H1 (cell line): ENCODE data around the gene PCDH9. TPM values are rescaled to one million over a fixed set of nuclear protein-coding genes. Genes with fewer than 3 reads are reported as not detected.

Source experiments
- CTCF ChIA-PET: fragments of 300-600 bp; sonication (Branson Sonifier 250); formaldehyde crosslinking; loops from one replicate; lab custom pipeline; 2021; ENCODE audit not compliant: partially characterized antibody; lab: Charles Lee
- POLR2A ChIA-PET: fragments of 300-600 bp; sonication (Branson Sonifier 250); formaldehyde crosslinking; loops from one replicate; lab custom pipeline; 2021; ENCODE audit warnings: inconsistent platforms; ENCODE audit not compliant: partially characterized antibody; lab: Charles Lee
- DNase-seq, 2 experiments: peaks; one replicate each; pipeline versions ENCODE4 v3.0.0 to v3.0.0-alpha.2; 2010 to 2022; ENCODE audit warnings: low spot score in 2 of 2, low read depth in 1 of 2, mixed read lengths in 1 of 2
- FAIRE-seq: peaks from 2 replicates; lab custom pipeline; 2011; peaks lifted over from hg19 to GRCh38; lab: Jason Lieb, UNC
- H2AFZ ChIP-seq: 2 replicates; pipeline ENCODE4 v1.8.1; 2012; ENCODE audit warnings: low read length, inconsistent platforms
- H2AK5ac ChIP-seq: 2 replicates; pipeline ENCODE4 v1.6.1; 2013; ENCODE audit warnings: low read depth, low read length
- H2BK120ac ChIP-seq: replicated peaks from 2 replicates; pipeline ENCODE3; 2013; ENCODE audit warnings: low read depth, low read length, inconsistent platforms
- H2BK12ac ChIP-seq: 2 replicates; pipeline ENCODE4 v1.6.1; 2013; ENCODE audit warnings: low read depth, low read length
- H2BK15ac ChIP-seq: 2 replicates; pipeline ENCODE4 v1.6.1; 2013; ENCODE audit warnings: low read length
- H2BK20ac ChIP-seq: 2 replicates; pipeline ENCODE4 v1.6.1; 2013; ENCODE audit warnings: low read length
- H2BK5ac ChIP-seq: 2 replicates; pipeline ENCODE4 v1.6.1; 2013; ENCODE audit warnings: low read depth, low read length
- H3K14ac ChIP-seq: 2 replicates; pipeline ENCODE4 v1.6.1; 2013; ENCODE audit warnings: inconsistent platforms; ENCODE audit not compliant: insufficient read length
- H3K18ac ChIP-seq: 2 replicates; pipeline ENCODE4 v1.6.1; 2013; ENCODE audit warnings: low read length; ENCODE audit errors: extremely low read depth
- H3K23ac ChIP-seq: 2 replicates; pipeline ENCODE4 v1.6.1; 2013; ENCODE audit warnings: inconsistent platforms; ENCODE audit not compliant: insufficient read length
- H3K23me2 ChIP-seq: 2 replicates; pipeline ENCODE4 v1.6.1; 2013; ENCODE audit warnings: low read depth, low read length
- H3K27ac ChIP-seq: 2 replicates; pipeline ENCODE4 v1.6.1; 2011; ENCODE audit warnings: low read depth, low read length, inconsistent platforms
- H3K27me3 ChIP-seq, 4 experiments: replicated peaks in 1 of 4; 1 replicate in 1 of 4; 2 replicates in 3 of 4; pipeline versions ENCODE4 v1.6.1 to v1.8.1; 2011 to 2013; ENCODE audit warnings: low read length in 3 of 4, mild to moderate bottlenecking in 3 of 4, inconsistent platforms in 2 of 4, mixed read lengths in 2 of 4, moderate library complexity in 1 of 4; ENCODE audit not compliant: control insufficient read depth in 3 of 4, insufficient read depth in 3 of 4; ENCODE audit errors: extremely low read depth in 1 of 4
- H3K36me3 ChIP-seq, 4 experiments: 2 replicates each; pipeline versions ENCODE4 v1.6.1 to v1.8.1; 2011 to 2013; ENCODE audit warnings: mild to moderate bottlenecking in 4 of 4, low read length in 3 of 4, moderate library complexity in 2 of 4, control low read depth in 1 of 4, inconsistent platforms in 1 of 4; ENCODE audit not compliant: insufficient read depth in 4 of 4, control insufficient read depth in 2 of 4
- H3K4ac ChIP-seq: replicated peaks from 2 replicates; pipeline ENCODE3; 2013; ENCODE audit warnings: low read length, low read depth, mixed read lengths, inconsistent platforms; ENCODE audit not compliant: insufficient read length
- H3K4me1 ChIP-seq, 4 experiments: replicated peaks in 1 of 4; 1 replicate in 1 of 4; 2 replicates in 3 of 4; pipeline versions ENCODE4 v1.6.1 to v1.8.1; 2011 to 2013; ENCODE audit warnings: low read length in 3 of 4, inconsistent platforms in 2 of 4, mixed read lengths in 1 of 4; ENCODE audit not compliant: insufficient read depth in 4 of 4, control insufficient read depth in 3 of 4
- H3K4me2 ChIP-seq, 2 experiments: 2 replicates each; pipeline versions ENCODE4 v1.6.1 to v1.8.1; 2011 to 2013; ENCODE audit warnings: low read depth in 2 of 2, low read length in 2 of 2, control low read depth in 1 of 2, inconsistent platforms in 1 of 2, mild to moderate bottlenecking in 1 of 2; ENCODE audit not compliant: insufficient read depth in 1 of 2
- H3K4me3 ChIP-seq, 4 experiments: fragments of 200-600, 300-600 bp in 1 of 4; sonication (generic), shearing (Covaris generic), sonication (Bioruptor Twin) in 1 of 4; 2 replicates each; pipeline versions ENCODE4 v1.5.1 to v1.8.1; 2011 to 2016; ENCODE audit warnings: low read length in 4 of 4, low read depth in 3 of 4, control low read depth in 2 of 4, inconsistent platforms in 2 of 4, mild to moderate bottlenecking in 2 of 4, mixed read lengths in 1 of 4, moderate library complexity in 1 of 4; ENCODE audit not compliant: insufficient read depth in 2 of 4; ENCODE audit errors: extremely low read depth in 1 of 4
- H3K56ac ChIP-seq: replicated peaks from 2 replicates; pipeline ENCODE3; 2013; ENCODE audit warnings: low read depth, mild to moderate bottlenecking, mixed read lengths, low read length, inconsistent platforms; ENCODE audit not compliant: insufficient read length
- H3K79me1 ChIP-seq: 2 replicates; pipeline ENCODE4 v1.6.1; 2013; ENCODE audit warnings: low read depth, low read length, control low read depth
- H3K79me2 ChIP-seq, 2 experiments: 2 replicates each; pipeline versions ENCODE4 v1.6.1 to v1.8.1; 2012 to 2013; ENCODE audit warnings: low read length in 2 of 2, mild to moderate bottlenecking in 2 of 2, inconsistent platforms in 1 of 2; ENCODE audit not compliant: insufficient read depth in 2 of 2, control insufficient read depth in 1 of 2
- H3K9ac ChIP-seq, 4 experiments: replicated peaks in 1 of 4; 1 replicate in 1 of 4; 2 replicates in 3 of 4; pipeline versions ENCODE4 v1.6.1 to v1.8.1; 2011 to 2013; ENCODE audit warnings: low read depth in 3 of 4, low read length in 3 of 4, control low read depth in 2 of 4, mild to moderate bottlenecking in 2 of 4, moderate library complexity in 2 of 4, inconsistent platforms in 1 of 4; ENCODE audit errors: extremely low read depth in 1 of 4
- H3K9me3 ChIP-seq, 2 experiments: 2 replicates each; pipeline versions ENCODE4 v1.6.1 to v1.8.1; 2012 to 2013; ENCODE audit warnings: mild to moderate bottlenecking in 2 of 2, moderate library complexity in 2 of 2, control low read depth in 1 of 2, inconsistent platforms in 1 of 2, low read depth in 1 of 2, low read length in 1 of 2, mixed read lengths in 1 of 2; ENCODE audit not compliant: insufficient read depth in 2 of 2
- H4K20me1 ChIP-seq, 2 experiments: replicated peaks in 1 of 2; 2 replicates each; pipeline versions ENCODE3 to v1.8.1; 2011 to 2013; ENCODE audit warnings: inconsistent platforms in 2 of 2, low read length in 2 of 2, mild to moderate bottlenecking in 1 of 2; ENCODE audit not compliant: insufficient read depth in 2 of 2, control insufficient read depth in 1 of 2
- H4K5ac ChIP-seq: 2 replicates; pipeline ENCODE4 v1.6.1; 2013; ENCODE audit warnings: low read length, low read depth, mixed read lengths, inconsistent platforms; ENCODE audit not compliant: insufficient read length
- H4K8ac ChIP-seq: 2 replicates; pipeline ENCODE4 v1.8.0; 2013; ENCODE audit warnings: mild to moderate bottlenecking, moderate library complexity, low read length, inconsistent platforms; ENCODE audit not compliant: insufficient read depth; ENCODE audit errors: extremely low read depth
- H4K91ac ChIP-seq: replicated peaks from 2 replicates; pipeline ENCODE3; 2013; ENCODE audit warnings: low read length, mixed read lengths, inconsistent platforms; ENCODE audit not compliant: insufficient read length
- HDAC6 ChIP-seq: IDR thresholded peaks from one replicate; pipeline ENCODE4 v1.7.1; 2012; ENCODE audit warnings: low read depth, mild to moderate bottlenecking, inconsistent platforms, low read length, moderate library complexity
- POLR2AphosphoS5 ChIP-seq: IDR thresholded peaks from 2 replicates; pipeline ENCODE4 v1.6.1; 2011; ENCODE audit warnings: low read depth, low read length
- SIRT6 ChIP-seq: IDR thresholded peaks from one replicate; pipeline ENCODE4 v1.7.1; 2012; ENCODE audit warnings: low read length, inconsistent platforms
- YY1 ChIP-seq: IDR thresholded peaks from 2 replicates; pipeline ENCODE4 v1.6.1; 2011; ENCODE audit warnings: low read depth, mild to moderate bottlenecking, low read length
- WGBS, 2 experiments: shearing (Covaris generic) in 1 of 2; methylation state at CpG; one replicate each; pipeline versions ENCODE4 v1.1.6 to v1.1.7; 2013 to 2015; ENCODE audit warnings: low lambda C conversion rate in 2 of 2, mixed read lengths in 2 of 2, inconsistent platforms in 1 of 2, low coverage in 1 of 2, missing lambda C conversion rate in 1 of 2; ENCODE audit not compliant: insufficient replicate concordance in 2 of 2, insufficient coverage in 1 of 2, insufficient read length in 1 of 2; ENCODE audit errors: extremely low coverage in 1 of 2, missing lambda C conversion rate in 1 of 2; 5-methylcytosine and 5-hydroxymethylcytosine counted together
- polyA plus RNA-seq, 7 experiments: library from polyadenylated mRNA; depleted of rRNA in 3 of 7; stranded (reverse) in 5 of 7; unstranded in 2 of 7; fragments of >200 nt in 5 of 7; fragments of 200-250 nt in 2 of 7; gene quantifications; 1 replicate in 5 of 7; 2 replicates in 1 of 7; 4 replicates in 1 of 7; pipeline versions ENCODE4 v1.2.1 to v1.2.3, GENCODE V29; 2011 to 2013; ENCODE audit warnings: missing spikeins in 2 of 7, mixed read lengths in 2 of 7
- total RNA-seq: library from RNA; stranded (reverse); fragmentation: NEBNext Ultra II Directional; extraction: Animal tissue kit (Norgen Biotek cat#: 25700); gene quantifications from 2 replicates; pipeline ENCODE4 v1.2.1, GENCODE V29; 2021

Gene PCDH9
- total and polyA plus RNA-seq, 2 of the 8 experiments (the other 6 are each of a cell fraction or from before 2014, with no cell fraction given), result 0.12 to 0.60 TPM

- Histone ChIP-seq H2BK15ac (no peak overlapping the region), H3K23me2 (no peaks in the 10 kb centered on the region), H3K56ac (no peak overlapping the region), H2BK20ac (no peak overlapping the region), H2AFZ (no peak overlapping the region), H4K8ac (no peak overlapping the region), H3K79me2 (no peaks in the 10 kb centered on the region), H3K18ac (no peak overlapping the region), H2AK5ac (no peak overlapping the region), H3K14ac (no peak overlapping the region), H3K4ac (no peak overlapping the region), H2BK12ac (no peak overlapping the region), H3K9me3 (no peaks in the 10 kb centered on the region), H3K27ac (no peak overlapping the region), H3K27me3 (no peaks in the 10 kb centered on the region), H3K36me3 (no peaks in the 10 kb centered on the region), H4K5ac (no peak overlapping the region), H3K4me3 (no peak overlapping the region), H2BK120ac (no peak overlapping the region), H3K23ac (no peak overlapping the region), H3K79me1 (no peaks in the 10 kb centered on the region), H3K9ac (no peak overlapping the region), H2BK5ac (no peak overlapping the region), H4K20me1 (no peaks in the 10 kb centered on the region), H3K4me1 (no peaks in the 10 kb centered on the region), H4K91ac (no peak overlapping the region), H3K4me2 (no peak overlapping the region)
- DNase-seq (no peak), FAIRE-seq (no peak)
- POLR2A ChIA-PET, result no interaction called here
- WGBS, 2 experiments, result 38% methylated on average over 2 of the region's 2 CpGs; no CpG with 5 or more reads in 1 of the 2 experiments
- CTCF ChIA-PET, result interaction anchor here (1.0 kb wide), 1 partner anchor 373 kb away, joined by 4 read pairs; no protein-coding TSS in a partner anchor
- TF ChIP-seq HDAC6 (no peak), SIRT6 (no peak), POLR2AphosphoS5 (no peak), YY1 (no peak)
These were observed 187.6 kb downstream of the PCDH9 start for GRCh38 chr13:67042556-67042955.
